GM19372 (cell line): Measurements from ENCODE around the gene COL10A1.
A peak's percentile ranks its signal among the peaks of the same experiment; 100 is the strongest.
"Not testable (repeated sequence)": the region's sequence is repeated elsewhere in the genome, so short reads cannot be mapped to it uniquely, and the experiment has no call there.

ENCODE experiments used
- ATAC-seq: cut with Tn5 transposase; IDR thresholded peaks from one replicate; pipeline ENCODE4 v1.9.1; 2021; ENCODE audit warnings: mild to moderate bottlenecking, low read depth, moderate library complexity; ENCODE audit not compliant: unreplicated experiment

Gene COL10A1

DNA sequence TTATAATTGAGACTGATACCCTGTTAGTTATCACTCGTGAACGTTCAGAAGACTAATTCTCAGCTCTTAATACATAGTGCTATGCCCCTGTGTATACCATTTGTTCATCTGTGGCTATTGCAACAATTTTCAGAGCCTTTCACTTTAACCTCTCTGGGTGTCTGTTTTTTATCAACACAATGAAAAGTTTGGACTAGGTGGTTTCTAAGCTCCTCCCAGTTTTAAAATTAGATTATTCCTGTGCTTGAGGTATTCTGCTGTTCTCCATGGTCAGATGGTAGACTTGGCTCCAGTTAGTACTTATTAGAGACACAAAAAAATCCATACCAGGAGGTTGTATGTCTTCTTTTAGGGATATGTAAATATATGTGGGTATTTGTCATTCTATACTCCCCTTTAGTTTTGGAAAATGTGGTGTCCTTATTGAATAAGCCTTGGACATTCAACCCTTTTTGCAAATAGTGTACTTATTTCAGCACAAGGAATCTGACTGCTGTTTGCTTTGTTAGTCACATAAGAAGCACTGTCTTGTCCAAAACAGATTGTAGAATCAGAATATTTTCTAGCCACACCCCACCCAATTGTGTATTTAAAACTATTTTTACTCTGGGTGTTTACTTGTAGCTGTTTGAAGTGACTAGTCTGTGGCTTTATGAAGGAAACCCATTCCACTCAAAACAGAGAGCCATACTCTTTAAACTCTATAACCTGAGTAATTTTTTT, 2.0 kb upstream of the COL10A1 start:
- ATAC-seq, result no peak

DNA sequence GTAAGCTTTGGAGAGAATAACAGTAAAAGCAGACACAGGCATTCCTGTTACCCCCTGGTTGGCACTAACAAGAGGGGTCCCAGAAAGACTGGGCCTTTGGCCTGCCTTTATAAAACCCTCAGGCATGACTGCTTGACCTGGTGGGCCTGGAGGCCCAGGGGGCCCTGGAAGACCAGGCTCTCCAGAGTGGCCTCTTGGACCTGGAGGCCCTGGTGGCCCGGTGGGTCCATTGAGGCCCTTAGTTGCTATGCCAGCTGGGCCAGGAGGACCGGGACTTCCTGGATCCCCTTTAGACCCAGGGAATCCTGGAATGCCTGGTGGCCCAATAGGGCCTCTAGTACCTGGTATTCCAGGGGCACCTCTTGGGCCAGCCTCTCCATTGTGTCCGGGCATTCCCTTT, 5.5 kb downstream of the COL10A1 start:
- ATAC-seq, result no peak

DNA sequence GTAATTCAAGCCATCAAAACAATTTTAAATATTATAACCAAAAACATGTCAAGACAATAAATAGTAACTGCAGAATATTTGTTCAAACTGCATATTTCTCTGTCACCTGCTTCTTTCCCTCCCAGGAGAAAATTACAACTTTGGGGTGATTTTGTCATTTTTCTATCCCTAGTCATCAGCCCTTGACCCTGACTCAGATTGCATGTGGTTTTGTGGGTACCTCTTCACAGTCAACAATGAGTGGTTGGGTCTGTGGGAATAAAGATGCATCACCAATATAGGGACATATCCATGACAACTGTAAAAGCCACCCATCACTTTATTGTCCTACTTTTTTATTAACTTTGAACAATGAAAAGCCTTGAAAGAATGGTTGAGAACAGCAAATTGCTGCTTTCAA, 7.3 kb downstream of the COL10A1 start:
- ATAC-seq, result no peak

DNA sequence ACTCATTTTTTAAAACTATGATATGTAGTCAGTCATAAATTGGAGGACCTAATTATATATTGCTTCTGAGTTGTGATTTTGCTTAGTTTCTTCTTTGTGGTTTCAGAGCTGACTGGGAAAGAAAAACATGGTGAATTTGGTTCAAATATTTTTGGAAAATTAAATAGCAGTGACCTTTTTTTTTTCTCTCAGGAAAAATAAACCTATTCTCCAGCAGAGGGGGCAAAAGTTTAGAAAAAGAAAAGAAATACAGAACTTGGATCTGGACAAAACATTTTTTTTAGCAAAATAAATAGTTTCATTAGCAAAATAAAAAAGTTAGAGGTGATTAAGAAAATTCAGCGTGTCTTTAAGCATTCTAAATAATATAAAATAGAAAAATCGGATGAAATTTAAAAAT, 10.2 kb downstream of the COL10A1 start:
- no peak for ATAC-seq

DNA sequence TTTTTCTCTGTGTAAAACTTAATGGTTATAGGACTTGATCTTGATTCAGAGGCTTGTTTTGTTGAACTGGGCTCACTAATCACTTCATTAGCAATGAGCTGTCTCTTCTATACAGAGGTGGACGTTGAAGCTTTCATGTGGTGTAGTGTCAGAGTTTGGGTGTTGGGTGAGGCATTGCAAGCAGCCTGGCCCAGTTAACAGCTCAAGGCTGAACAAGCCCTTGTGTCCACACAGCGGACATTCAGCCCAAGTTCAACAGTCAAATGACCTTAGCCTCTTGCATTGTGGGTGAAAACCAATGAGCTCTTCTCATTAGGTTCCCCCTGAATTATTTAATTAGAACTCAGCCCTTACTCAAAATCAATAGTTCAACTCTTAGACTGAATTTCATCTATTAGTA, 12.5 kb downstream of the COL10A1 start:
- no peak for ATAC-seq

DNA sequence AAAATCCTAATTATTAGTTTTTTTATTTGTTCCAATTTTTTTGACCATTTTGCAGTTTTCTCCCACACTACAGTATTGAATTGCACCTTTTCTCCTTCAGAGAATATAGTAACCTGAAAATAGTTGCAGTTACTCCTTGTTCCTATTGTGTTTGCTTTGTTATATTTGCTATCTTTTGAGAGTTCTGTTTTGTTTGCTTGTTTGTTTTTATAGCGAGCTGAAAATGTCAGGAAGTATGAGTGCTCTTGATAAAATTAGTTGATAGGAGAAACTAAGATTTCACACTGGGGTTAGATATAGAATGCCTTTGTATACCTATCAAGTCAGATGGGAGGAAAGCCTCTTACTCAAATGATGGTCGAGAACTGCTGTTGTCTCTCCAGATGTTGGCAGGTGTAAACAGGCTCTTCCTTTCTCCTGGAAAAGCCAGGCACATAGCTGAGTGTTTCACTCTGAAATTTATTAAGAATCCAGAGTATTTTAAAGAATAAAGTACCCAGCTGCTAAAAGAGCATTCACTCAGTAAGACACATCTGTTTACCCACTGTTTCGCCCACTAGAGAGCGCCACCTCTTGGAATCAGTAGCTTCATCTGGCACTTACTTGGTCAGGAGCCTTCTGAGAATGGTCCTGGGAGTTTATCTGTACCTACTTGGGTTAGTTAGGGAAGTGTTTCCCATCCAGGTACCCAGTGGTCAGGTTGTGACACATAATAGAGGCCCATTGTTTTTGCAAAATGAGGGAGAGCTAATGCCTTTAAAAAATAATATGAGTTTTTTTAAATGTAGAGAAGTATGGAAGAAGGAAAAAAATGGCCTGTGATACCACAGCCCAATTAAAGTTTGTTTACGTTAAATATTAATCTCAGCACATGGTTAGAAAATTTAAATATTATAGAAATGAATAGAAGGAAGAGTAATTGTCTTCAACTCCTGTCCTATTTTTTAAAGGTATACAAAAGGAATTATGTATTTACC, 14.1 kb downstream of the COL10A1 start:
- ATAC-seq, result peak; percentile 66

DNA sequence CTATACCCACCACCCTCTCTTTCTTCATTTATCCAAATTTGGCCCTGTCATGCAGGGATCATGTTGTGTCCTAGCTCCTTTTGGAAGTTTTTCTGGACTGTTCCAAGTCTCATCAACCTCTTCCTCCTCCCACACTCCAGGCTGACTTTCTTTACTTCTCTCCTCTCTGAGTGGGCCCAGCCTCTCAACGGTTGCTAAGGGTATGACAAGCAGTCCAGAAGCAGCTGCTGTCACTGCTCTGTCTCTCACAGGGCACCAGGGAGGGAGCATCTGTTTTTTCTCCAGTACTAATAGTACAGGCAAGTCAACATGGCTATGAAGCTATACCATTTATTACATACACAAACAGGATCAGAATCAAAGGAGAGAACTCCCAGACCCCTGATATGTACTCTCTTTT, 17.1 kb downstream of the COL10A1 start:
- ATAC-seq, result no peak

DNA sequence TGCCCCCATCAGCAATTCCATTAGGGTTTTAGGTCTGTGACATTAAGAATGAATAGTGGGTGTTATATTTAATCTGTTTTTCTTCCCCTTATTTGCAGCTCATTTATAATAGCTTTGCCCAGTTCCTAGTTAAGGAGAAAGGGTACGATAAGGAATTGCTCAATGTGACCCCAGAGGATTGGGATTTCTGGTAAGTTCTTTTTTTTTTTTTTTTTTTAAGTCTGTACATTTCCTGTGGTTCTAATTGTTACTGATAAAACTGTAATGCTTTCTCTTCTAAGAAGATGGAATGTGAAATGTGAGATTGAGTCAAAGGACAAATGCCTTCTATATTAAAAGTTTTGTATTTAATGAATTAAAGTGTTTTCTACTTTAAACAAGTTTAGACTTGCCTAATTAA, 19.8 kb downstream of the COL10A1 start:
- no peak for ATAC-seq

DNA sequence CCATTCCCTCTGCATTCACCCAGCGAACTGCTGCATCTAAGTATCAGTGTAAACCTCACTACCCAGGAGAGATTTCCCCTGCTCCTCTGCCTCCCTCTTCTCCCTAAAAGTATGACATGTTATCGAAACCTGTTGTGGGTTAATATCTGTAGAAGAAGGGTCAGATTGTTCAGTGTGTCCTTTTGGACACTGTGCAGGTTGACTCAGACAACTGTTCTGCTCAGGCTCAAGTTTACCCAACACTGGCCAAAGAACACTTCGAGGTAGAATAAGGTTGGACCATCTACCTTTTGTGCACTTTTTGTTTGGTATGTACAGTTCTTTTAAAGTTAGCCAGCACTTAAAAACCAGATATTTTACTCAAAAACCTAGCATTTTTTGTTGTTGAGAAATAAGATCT, 20.7 kb downstream of the COL10A1 start:
- no peak for ATAC-seq

DNA sequence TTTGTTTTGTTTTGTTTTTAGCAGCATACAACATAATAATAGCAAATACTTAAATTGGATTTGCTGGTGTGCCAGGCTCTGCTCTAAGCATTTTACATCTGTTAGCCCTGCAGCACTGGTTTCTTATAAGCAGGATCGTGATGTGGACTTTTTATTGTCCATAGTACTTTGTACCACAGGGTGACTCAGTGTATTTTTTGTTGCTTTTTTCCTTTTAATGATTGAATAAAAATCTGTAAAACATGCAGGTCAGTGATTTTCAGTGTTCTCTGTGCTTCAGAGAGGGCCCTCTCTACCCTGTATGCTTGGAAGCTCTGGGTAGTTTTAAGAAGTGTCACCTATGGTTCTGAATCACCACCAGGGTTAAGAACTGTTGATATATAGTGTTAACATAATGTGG, 21.3 kb downstream of the COL10A1 start:
- no peak for ATAC-seq

DNA sequence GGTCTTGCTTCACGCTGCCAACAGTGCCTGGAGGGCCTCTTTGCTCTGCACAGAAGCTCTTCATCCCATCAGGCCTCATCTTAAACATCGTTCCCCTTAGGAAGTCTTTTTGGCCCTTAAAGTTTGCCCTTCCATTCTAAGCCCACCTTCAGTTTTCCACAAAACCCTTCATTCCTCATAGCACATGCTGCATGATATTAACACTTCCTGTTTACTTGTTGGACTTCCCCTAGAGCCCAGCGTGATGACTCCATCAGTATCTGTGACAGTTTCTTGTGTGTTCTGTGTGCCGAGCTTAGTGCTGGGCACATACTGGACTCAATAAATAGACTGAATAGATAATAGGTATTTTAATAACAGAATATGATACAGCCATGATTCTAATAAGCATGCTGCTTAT, 23.1 kb downstream of the COL10A1 start:
- ATAC-seq, result no peak

DNA sequence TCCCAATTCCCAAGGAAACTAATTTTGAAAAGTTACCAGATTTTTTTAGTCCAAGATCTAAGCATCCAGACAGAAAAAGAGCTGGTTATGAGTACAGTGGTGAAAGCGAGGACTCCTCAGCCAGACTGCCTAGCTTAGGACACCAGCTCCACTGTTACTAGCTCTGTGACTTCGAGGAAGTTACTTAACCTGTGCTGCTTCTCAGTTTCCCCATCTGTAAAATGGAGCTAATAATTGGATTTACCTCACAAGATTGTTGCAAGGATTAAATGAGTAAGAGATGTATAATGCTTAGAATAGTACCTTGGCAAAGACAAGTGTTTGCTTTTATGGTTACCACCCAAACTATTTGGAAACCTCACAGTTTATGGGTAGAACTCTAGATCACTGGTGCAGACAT, 24.1 kb downstream of the COL10A1 start:
- no peak for ATAC-seq

DNA sequence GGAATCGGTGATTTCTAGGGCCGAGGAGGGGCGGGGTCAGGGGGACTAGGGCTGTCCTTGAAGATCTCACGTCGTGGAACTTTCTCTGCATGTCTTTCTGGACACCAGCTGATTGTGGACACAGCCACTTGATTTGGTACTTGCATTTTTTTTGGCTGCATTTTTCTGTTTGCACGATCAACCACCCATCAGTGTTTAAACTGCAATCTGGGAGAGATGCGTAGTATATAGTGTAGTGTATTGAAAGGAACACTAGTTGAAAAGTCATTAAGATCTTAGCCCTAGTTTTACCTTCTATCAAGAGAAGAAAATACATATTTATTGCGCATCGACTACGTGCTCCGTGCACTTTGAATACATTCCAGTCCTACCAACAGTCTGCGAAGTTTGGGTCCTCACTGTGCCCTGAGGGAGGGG, 24.6 kb downstream of the COL10A1 start:
- no peak for ATAC-seq

DNA sequence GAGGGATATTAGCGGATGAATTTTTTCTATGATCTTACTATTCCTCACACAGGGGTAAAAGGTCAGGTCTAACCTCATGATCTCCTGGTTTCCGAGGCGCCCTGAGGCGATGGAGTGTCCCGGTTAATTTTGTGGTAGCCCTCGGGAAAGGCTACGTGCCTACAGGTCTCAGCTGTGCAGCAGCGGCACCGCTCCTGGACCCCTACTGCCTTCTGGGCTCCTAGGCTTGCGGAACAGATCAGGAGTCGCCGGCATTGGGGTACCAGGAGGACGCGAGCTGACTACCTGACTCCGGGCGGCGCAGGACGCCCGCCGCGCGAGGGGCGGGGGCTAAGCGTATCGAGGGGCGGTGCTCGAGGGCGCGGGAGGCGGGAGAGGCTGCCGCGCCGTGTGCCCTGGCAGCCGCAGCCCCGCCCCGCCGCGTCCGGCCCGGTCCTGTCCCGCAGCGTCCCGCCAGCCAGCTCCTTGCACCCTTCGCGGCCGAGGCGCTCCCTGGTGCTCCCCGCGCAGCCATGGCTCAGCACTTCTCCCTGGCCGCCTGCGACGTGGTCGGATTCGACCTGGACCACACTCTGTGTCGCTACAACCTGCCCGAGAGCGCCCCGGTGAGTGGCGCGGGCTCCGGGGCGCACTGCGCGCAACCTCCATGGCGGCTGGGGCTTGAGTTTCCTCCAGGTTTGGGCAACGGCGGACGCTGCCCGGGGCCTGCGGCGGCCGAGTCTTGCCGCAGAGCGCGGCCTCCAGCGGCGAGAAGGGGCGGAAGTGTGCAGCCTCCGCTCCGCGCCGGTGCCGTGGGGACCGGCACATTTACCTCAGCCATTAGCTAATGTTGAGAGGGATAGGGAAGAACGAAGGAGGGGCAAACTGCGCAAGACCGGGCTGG, 25.3 kb downstream of the COL10A1 start, which contains the start of gene NT5DC1:
Gene NT5DC1, plus strand, starts transcription at position 435 of the 883 bp plus-strand sequence. Its CDS starts 78 bp downstream, at position 513.
- peak; percentile 86 for ATAC-seq

DNA sequence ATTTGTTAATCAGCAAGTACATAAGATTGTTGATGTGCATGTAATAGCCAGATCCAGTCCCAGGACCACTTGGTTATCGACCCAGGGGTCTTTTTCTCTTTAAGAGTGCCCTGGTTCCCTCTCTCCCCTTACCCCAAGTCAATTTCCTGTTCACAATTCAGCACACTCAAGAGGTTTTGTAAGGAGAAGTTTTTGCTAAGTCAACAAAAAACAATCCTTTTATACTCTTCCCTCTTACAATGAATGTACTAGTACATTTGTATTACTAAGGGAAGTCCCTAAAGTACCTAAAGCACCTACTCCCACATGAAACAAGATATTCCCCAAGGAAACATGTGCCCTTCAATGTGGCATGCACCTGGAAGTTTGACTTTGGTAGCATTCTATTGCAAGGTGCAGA, 26.9 kb downstream of the COL10A1 start:
- ATAC-seq, result no peak

DNA sequence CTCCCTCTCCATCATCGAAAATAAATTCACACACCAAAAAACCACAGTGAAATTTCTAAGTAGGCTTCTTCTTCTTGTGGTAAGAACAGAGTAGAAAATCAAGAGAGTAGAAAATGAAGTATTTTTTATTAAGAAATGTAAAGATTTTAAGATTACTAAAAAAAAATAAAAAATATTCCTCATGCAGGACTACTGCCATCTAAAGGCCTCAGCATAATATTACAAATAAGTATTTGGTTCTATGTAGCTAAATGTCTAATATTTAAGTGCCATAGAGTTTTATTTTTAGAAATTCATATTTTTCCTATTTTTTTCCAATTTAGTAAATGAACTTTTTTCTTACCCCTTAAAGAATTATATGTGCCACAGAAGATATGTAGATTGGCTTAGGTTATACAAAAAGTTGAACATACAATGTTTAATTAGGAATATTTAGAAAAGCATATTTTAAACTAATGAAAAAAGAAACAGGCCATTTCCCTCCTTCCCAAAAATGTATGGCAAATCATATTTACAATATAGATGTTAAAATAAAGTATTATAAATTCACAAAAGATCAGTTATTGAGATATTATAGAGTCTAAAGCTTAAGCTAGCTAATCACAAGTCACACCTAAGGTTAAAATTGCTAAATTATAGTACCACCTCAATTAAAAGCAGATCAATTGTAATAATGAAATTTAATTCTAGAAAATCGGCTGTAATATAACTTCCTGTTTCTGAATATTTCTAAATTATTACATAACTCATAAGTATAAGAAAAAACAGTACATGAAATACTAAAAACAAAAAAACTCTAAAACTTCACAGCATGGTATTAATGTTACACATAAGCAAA, 28.7 kb downstream of the COL10A1 start:
- no peak for ATAC-seq

DNA sequence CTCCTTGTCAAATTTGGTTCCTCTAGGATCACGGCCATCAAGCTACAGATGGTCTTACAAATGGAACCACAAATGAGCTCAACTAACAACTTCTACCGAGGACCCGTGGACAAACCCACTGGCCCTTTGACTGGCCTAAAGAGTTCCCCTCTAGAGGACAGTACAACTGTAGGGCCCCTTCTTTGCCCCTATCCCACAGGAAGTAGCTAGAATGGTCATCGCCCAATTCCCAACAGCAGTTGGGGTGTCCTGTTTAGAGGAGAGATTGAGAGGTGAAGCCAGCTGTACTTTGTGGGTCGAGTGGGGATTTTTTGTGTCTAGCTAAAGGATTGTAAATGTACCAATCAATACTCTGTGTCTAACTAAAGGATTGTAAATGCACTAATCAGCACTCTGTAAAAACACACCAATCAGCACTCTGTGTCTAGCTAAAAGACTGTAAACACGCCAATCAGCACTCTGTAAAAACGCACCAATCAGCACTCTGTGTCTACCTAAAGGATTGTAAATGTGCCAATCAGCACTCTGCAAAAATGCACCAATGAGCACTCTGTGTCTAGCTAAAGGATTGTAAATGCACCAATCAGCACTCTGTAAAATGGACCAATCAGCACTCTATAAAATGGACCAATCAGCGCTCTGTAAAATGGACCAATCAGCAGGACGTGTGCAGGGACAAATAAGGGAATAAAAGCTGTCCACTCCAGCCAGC, 29.7 kb downstream of the COL10A1 start:
- not testable (repeated sequence) for ATAC-seq

DNA sequence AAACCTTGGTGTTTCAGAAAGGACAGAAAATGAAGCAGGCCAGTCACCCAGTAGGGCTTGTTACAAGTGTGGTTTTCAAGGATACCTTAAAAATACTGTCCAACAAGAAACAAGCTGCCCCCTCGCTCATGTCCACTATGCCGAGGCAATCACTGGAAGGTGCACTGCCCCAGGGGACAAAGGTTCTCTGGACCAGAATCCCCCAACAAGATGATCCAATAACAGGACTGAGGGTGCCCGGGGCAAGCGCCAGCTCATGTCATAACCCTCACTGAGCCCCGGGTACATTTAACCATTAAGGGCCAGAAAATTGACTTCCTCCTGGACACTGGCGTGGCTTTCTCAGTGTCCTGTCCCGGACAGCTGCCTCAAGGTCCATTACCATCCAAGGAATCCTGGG, 31.9 kb downstream of the COL10A1 start:
- ATAC-seq, result no peak

DNA sequence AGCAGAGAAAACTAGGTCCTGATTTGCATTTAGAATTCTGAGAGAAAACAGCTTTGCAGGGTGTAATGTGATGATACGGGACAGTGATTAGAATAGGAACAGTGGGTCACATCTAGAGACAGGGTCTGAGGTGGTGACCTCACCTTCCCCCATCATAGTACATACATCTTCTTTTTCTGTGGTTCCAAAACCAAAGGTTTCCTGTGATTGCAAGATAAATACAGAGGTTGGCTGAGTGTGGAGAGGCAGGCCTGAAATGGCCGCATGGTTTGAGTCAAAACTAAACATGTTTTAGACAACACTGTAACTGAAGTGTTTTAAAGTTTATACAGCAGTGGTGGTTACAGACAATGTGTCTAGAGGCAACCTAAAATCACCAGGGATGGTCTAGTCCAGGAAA, 35.7 kb downstream of the COL10A1 start:
- ATAC-seq, result peak; percentile 55
